Endothelial cell (in vitro differentiated cells): ENCODE results near the gene RAB12. TPM values are rescaled to one million over a fixed set of nuclear protein-coding genes. Genes with fewer than 3 reads are reported as not detected.

Experiments used
- total RNA-seq: library from RNA; stranded (reverse); fragmentation: NEBNext Ultra II Directional; extraction: Animal tissue kit (Norgen Biotek cat#: 25700); gene quantifications from one replicate; pipeline ENCODE4 v1.2.1, GENCODE V29; 2021; ENCODE audit not compliant: unreplicated experiment

Gene RAB12
- total RNA-seq, 1 donor from 2014 or later, result 35.3 TPM

Other genes starting within 250 kb of the RAB12 start
- 3.8 TPM for gene MTCL1, start 96.1 kb downstream of the RAB12 start, total RNA-seq